Stimulated activated CD4-positive, alpha-beta T cell treated with anti-CD3 and anti-CD28 coated beads, Interleukin-2, amount 100 ng/mL, for 24 hours (primary cell): ENCODE results near the gene HOTAIR.
A peak's percentile ranks its signal among the peaks of the same experiment; 100 is the strongest.

Experiments
- DNase-seq, 2 donors: peaks; one replicate each; pipeline ENCODE4 v3.0.0-alpha.2; 2020

Gene HOTAIR

GRCh38 chr12:53940443-53941014 is 34.2 kb downstream of the HOTAIR start:
- no peak for DNase-seq

GRCh38 chr12:53939141-53940108 is 35.3 kb downstream of the HOTAIR start:
- no peak for DNase-seq

GRCh38 chr12:53938326-53939140 is 36.2 kb downstream of the HOTAIR start, which contains the start of gene HOXC13:
Gene HOXC13 (plus strand): TSS chr12:53938831. CDS start chr12:53938907, 76 bp downstream.
- peak in 1 of 2 donors; percentile 70 for DNase-seq

GRCh38 chr12:53937596-53938325 is 37.0 kb downstream of the HOTAIR start:
- no peak for DNase-seq

GRCh38 chr12:53937099-53937498 is 37.7 kb downstream of the HOTAIR start:
- DNase-seq = no peak

- DNase-seq = no peak
These were observed 39.1 kb downstream of the HOTAIR start for GRCh38 chr12:53935383-53936341.

- no peak for DNase-seq
These were observed 41.8 kb downstream of the HOTAIR start for GRCh38 chr12:53932915-53933314.

GRCh38 chr12:53931844-53932581 is 42.7 kb downstream of the HOTAIR start:
- no peak for DNase-seq

- DNase-seq = no peak
These were observed 44.0 kb downstream of the HOTAIR start for GRCh38 chr12:53930591-53931255.

GRCh38 chr12:53929527-53929926 is 45.2 kb downstream of the HOTAIR start:
- no peak for DNase-seq

- no peak for DNase-seq
These were observed 46.5 kb downstream of the HOTAIR start for GRCh38 chr12:53928054-53928835.

- DNase-seq = no peak
These were observed 47.3 kb downstream of the HOTAIR start for GRCh38 chr12:53927220-53928029.

GRCh38 chr12:53924521-53925405 is 50.0 kb downstream of the HOTAIR start:
- no peak for DNase-seq

- DNase-seq = no peak
These were observed 57.7 kb downstream of the HOTAIR start for GRCh38 chr12:53916788-53917655.
